Measurements from ENCODE around the gene NAT9. TPM values are rescaled to one million over a fixed set of nuclear protein-coding genes. Genes with fewer than 3 reads are reported as not detected.

Gene NAT9
- total and polyA plus RNA-seq, 10 donors = 25.6 to 48.4 (median 38.5) TPM

DNA sequence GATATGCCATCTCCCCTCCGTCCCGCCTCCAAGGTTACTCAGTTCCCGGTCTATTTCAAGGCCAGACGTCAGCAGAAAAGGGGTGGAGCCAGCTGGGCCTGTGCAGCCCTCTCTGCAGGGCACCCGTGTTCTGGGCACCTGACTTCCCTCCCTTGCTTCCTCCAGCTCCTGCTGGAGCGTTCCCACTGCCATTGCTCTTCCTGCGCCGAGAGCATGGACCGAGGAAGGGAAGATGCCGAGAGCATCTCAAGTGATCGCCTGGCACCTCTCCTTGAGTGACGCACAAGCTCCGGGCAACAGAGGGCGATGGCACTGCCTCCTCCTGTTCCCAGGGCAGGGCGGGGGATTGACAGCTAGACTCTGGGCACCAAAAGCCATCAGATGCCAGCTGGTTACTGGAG is 29.4 kb upstream of the NAT9 start:
- peaks cover 0 to 93% (median 31%) of the 10 kb centered on the region in 6 donors for H3K36me3 ChIP-seq
- no peak overlapping the region for H3K27ac ChIP-seq
- no peak for TF ChIP-seq CTCF (IDR thresholded peaks at IDR 0.05 in 8 of 11, conservative IDR thresholded peaks at IDR 0.05 in 3 of 11)
- DNase-seq = no peak
- no peak overlapping the region for H3K4me3 ChIP-seq
- intact Hi-C loops (cut with DNase I; ENCODE audit: low total_unique reads) = no loop called here
- H3K9me3 ChIP-seq = no peaks in the 10 kb centered on the region
- WGBS, 5 donors = 78 to 88% (median 85%) methylated on average over 10 to 15 of the region's 15 CpGs
- H3K27me3 ChIP-seq (replicated peaks in 1 of 7) = no peaks in the 10 kb centered on the region
- peaks cover 0 to 21% (median 1%) of the 10 kb centered on the region in 6 donors for H3K4me1 ChIP-seq

- intact Hi-C loops (cut with DNase I; ENCODE audit: low total_unique reads) = no loop called here
- H3K27ac ChIP-seq = no peak overlapping the region
- no peak overlapping the region for H3K4me3 ChIP-seq
- WGBS, 5 donors = 83 to 99% (median 95%) methylated on average over 6 to 7 of the region's 7 CpGs
- TF ChIP-seq CTCF (IDR thresholded peaks at IDR 0.05 in 8 of 11, conservative IDR thresholded peaks at IDR 0.05 in 3 of 11) = no peak
- TF ChIP-seq POLR2AphosphoS5 (IDR thresholded peaks at IDR 0.05) = no peak
- no peak for DNase-seq
- peaks cover 0 to 17% (median 0%) of the 10 kb centered on the region in 6 donors for H3K4me1 ChIP-seq
- H3K9me3 ChIP-seq = no peaks in the 10 kb centered on the region
- H3K27me3 ChIP-seq (replicated peaks in 1 of 7) = no peaks in the 10 kb centered on the region
- peaks cover 0 to 93% (median 34%) of the 10 kb centered on the region in 6 donors for H3K36me3 ChIP-seq
Observed at GRCh38 chr17:74804683-74805082, 28.5 kb upstream of the NAT9 start.

DNA sequence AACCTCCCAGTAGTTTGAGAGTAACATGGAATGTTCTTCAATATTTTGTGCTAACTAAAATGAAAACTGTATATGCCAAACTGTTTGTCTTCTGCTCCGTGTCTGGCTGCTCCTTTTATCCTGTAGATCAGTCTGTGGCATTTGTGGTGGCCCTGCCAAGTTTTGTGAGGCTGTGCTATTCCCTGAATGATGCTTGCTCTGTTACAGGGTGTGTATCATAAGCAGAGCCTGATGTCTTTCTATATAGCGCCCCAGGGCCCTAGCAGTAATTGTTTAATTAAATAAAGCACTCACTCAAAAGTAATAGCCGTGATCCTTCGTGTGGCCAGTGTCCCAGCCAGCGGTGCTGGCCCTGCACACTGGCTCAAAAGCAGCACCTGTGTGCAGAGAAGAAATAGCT is 27.8 kb upstream of the NAT9 start:
- peaks cover 0 to 95% (median 40%) of the 10 kb centered on the region in 6 donors for H3K36me3 ChIP-seq
- WGBS, 5 donors = 90 to 97% (median 94%) methylated on average over 5 of the region's 5 CpGs
- H3K9me3 ChIP-seq = no peaks in the 10 kb centered on the region
- DNase-seq = no peak
- H3K4me3 ChIP-seq = no peak overlapping the region
- no peak overlapping the region for H3K27ac ChIP-seq
- intact Hi-C loops (cut with DNase I; ENCODE audit: low total_unique reads) = no loop called here
- peaks cover 0 to 12% (median 0%) of the 10 kb centered on the region in 6 donors for H3K4me1 ChIP-seq
- no peaks in the 10 kb centered on the region for H3K27me3 ChIP-seq (replicated peaks in 1 of 7)
- TF ChIP-seq POLR2A (IDR thresholded peaks at IDR 0.05) = no peak
- no peak for TF ChIP-seq CTCF (IDR thresholded peaks at IDR 0.05 in 8 of 11, conservative IDR thresholded peaks at IDR 0.05 in 3 of 11)
- no peak for TF ChIP-seq POLR2AphosphoS5 (IDR thresholded peaks at IDR 0.05)

DNA sequence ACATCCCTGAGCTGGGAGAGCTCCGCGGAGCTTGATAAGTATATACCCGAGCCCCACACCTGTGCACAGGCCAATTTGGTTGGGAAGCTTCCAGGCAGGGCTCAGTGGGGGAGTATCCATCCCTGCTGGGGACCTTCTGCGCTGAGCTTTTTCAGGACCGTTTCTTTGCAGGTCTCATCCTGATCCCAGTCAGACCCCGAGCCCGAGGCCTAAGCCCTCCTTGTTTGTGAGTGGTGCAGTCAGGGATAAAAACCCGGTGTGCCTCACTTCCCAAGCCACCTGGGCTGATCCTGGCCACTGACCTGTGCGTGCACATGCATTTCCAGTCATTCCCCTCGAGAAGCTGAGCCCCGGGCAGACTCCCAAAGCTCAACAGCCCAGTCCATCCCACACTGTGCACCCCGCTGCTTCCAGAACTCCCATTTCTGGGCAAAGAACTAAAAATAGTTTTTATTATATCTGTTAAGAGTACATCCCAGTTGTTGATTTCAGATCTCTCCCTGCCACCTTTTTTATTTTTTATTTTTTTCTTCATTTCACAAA is 27.3 kb upstream of the NAT9 start:
- H3K9me3 ChIP-seq = no peaks in the 10 kb centered on the region
- intact Hi-C loops (cut with DNase I; ENCODE audit: low total_unique reads) = no loop called here
- TF ChIP-seq CTCF (IDR thresholded peaks at IDR 0.05 in 8 of 11, conservative IDR thresholded peaks at IDR 0.05 in 3 of 11) = no peak
- TF ChIP-seq POLR2A (IDR thresholded peaks at IDR 0.05) = no peak
- no peak for TF ChIP-seq POLR2AphosphoS5 (IDR thresholded peaks at IDR 0.05)
- no peak overlapping the region for H3K4me3 ChIP-seq
- H3K36me3 ChIP-seq = peaks cover 0 to 98% (median 44%) of the 10 kb centered on the region in 6 donors
- H3K27me3 ChIP-seq (replicated peaks in 1 of 7) = no peaks in the 10 kb centered on the region
- H3K4me1 ChIP-seq = peaks cover 0 to 8% (median 0%) of the 10 kb centered on the region in 6 donors
- no peak overlapping the region for H3K27ac ChIP-seq
- no peak for DNase-seq
- 94 to 97% (median 96%) methylated on average over 12 of the region's 12 CpGs for WGBS, 5 donors

All from spleen (tissue), 11 donors.